Transverse colon (tissue), 4 donors: ENCODE results near the gene HTR2C. TPM values are rescaled to one million over a fixed set of nuclear protein-coding genes. Genes with fewer than 3 reads are reported as not detected.

ENCODE experiments used
- DNase-seq: peaks from one replicate; pipeline ENCODE4 v3.0.0-alpha.2; 2019
- H3K27ac ChIP-seq, 4 donors: fragments of 200-600 bp; sonication (generic); 2 replicates each; pipeline ENCODE4 v1.5.1; 2016 to 2018; ENCODE audit warnings: inconsistent platforms in 4 of 4
- H3K27me3 ChIP-seq: fragments of 200-600 bp; sonication (generic); 2 replicates; pipeline ENCODE4 v1.5.1; 2017; ENCODE audit warnings: inconsistent platforms
- H3K36me3 ChIP-seq, 4 donors: fragments of 200-600 bp; sonication (generic); 2 replicates each; pipeline ENCODE4 v1.5.1; 2017 to 2019; ENCODE audit warnings: inconsistent platforms in 4 of 4
- H3K4me1 ChIP-seq, 4 donors: fragments of 200-600 bp; sonication (generic); 2 replicates each; pipeline ENCODE4 v1.5.1; 2017 to 2020; ENCODE audit warnings: inconsistent platforms in 4 of 4
- H3K4me3 ChIP-seq, 4 donors: fragments of 200-600 bp; sonication (generic); 1 replicate in 1 of 4; 2 replicates in 3 of 4; pipeline versions ENCODE4 v1.5.1 to v1.6.1; 2017 to 2019; ENCODE audit warnings: inconsistent platforms in 4 of 4
- H3K9me3 ChIP-seq, 2 donors: fragments of 200-600 bp; sonication (generic); 2 replicates each; pipeline ENCODE4 v1.5.1; 2017 to 2019; ENCODE audit warnings: inconsistent platforms in 2 of 2
- CTCF ChIP-seq, 5 experiments: fragments of 200-600 bp in 3 of 5; fragments of 450-650 bp in 2 of 5; sonication (generic) in 3 of 5; IDR thresholded peaks; 1 replicate in 2 of 5; 2 replicates in 3 of 5; pipeline ENCODE4 v1.5.1; 2016 to 2017; ENCODE audit warnings: antibody characterized with exemption in 5 of 5, inconsistent platforms in 3 of 5, mild to moderate bottlenecking in 2 of 5, moderate library complexity in 1 of 5
- EP300 ChIP-seq: sonication (generic); formaldehyde crosslinking; IDR thresholded peaks from one replicate; pipeline ENCODE4 v1.6.1; 2017; ENCODE audit warnings: antibody characterized with exemption, low read depth
- POLR2A ChIP-seq: fragments of 450-650 bp; IDR thresholded peaks from one replicate; pipeline ENCODE4 v1.6.1; 2016; ENCODE audit warnings: antibody characterized with exemption, mild to moderate bottlenecking, moderate library complexity
- POLR2AphosphoS5 ChIP-seq, 3 donors: sonication (generic); formaldehyde crosslinking; IDR thresholded peaks; one replicate each; pipeline ENCODE4 v1.6.1; 2016; ENCODE audit warnings: antibody characterized with exemption in 3 of 3
- WGBS, 2 donors: methylation state at CpG; one replicate each; pipeline ENCODE4 v1.1.5; 2018; ENCODE audit warnings: low coverage in 1 of 2; 5-methylcytosine and 5-hydroxymethylcytosine counted together
- in situ Hi-C, 4 donors: fragments of 200-750 bp; cut with MboI; loops; one replicate each; pipeline versions ENCODE4 v1.15.0 to v1.15.1; 2017; ENCODE audit warnings: low sequenced_read_pairs in 3 of 4, low pct_ligation_motif_present in 1 of 4, low pct_unique_long_range_greater_than_20kb in 1 of 4
- intact Hi-C: fragments of 100-400 bp; cut with DNase I; formaldehyde crosslinking; loops from one replicate; pipeline ENCODE4 v1.15.1; 2023; ENCODE audit warnings: low total_unique reads
- total RNA-seq, 4 donors: library from RNA; depleted of rRNA; stranded (reverse); fragments of >200 nt; gene quantifications; one replicate each; pipeline ENCODE4 v1.1.0, GENCODE V29; 2016

HTR2C gene
- total RNA-seq, 4 donors from 2014 or later, result not detected

- Histone ChIP-seq H3K4me3 (no peak overlapping the region), H3K36me3 (no peaks in the 10 kb centered on the region), H3K9me3 (no peaks in the 10 kb centered on the region), H3K4me1 (no peaks in the 10 kb centered on the region), H3K27me3 (no peaks in the 10 kb centered on the region), H3K27ac (no peak overlapping the region)
- TF ChIP-seq CTCF (IDR thresholded peaks at IDR 0.05) (no peak), POLR2A (no peak), EP300 (no peak), POLR2AphosphoS5 (IDR thresholded peaks at IDR 0.05) (no peak)
- DNase-seq, result no peak
- 36% methylated on average over 6 of the region's 6 CpGs; no CpG with 5 or more reads in 1 of the 2 donors for WGBS, 2 donors
- intact Hi-C loops, result no loop called here
- in situ Hi-C loops, result no loop called here
Measured at GRCh38 chrX:114717921-114718320, 134.0 kb downstream of the HTR2C start.

- Histone ChIP-seq H3K4me1 (no peaks in the 10 kb centered on the region), H3K9me3 (no peaks in the 10 kb centered on the region), H3K36me3 (no peaks in the 10 kb centered on the region), H3K27me3 (no peaks in the 10 kb centered on the region), H3K27ac (no peak overlapping the region), H3K4me3 (no peak overlapping the region)
- WGBS, 2 donors, result 63 to 80% methylated on average over 1 of the region's 1 CpG
- no peak for TF ChIP-seq EP300
- TF ChIP-seq POLR2AphosphoS5 (IDR thresholded peaks at IDR 0.05), result no peak
- TF ChIP-seq CTCF (IDR thresholded peaks at IDR 0.05), result no peak
- TF ChIP-seq POLR2A, result no peak
- in situ Hi-C loops, result no loop called here
- intact Hi-C loops, result no loop called here
- no peak for DNase-seq
Measured at GRCh38 chrX:114766541-114766940, 182.7 kb downstream of the HTR2C start.

GRCh38 chrX:114774691-114775090 is 190.8 kb downstream of the HTR2C start:
- no peak for DNase-seq
- no peak for TF ChIP-seq CTCF (IDR thresholded peaks at IDR 0.05)
- no peak for TF ChIP-seq POLR2A
- TF ChIP-seq POLR2AphosphoS5 (IDR thresholded peaks at IDR 0.05), result no peak
- TF ChIP-seq EP300, result no peak
- intact Hi-C loops (loop anchor here (5.0 kb wide), 1 partner anchor 547 kb away; no protein-coding TSS in a partner anchor), in situ Hi-C loops (no loop called here)
- H3K27ac ChIP-seq, result no peak overlapping the region
- 71% methylated on average over 1 of the region's 1 CpG; no CpG with 5 or more reads in 1 of the 2 donors for WGBS, 2 donors
- H3K4me1 ChIP-seq, result no peaks in the 10 kb centered on the region
- no peaks in the 10 kb centered on the region for H3K27me3 ChIP-seq
- no peak overlapping the region for H3K4me3 ChIP-seq
- no peaks in the 10 kb centered on the region for H3K9me3 ChIP-seq
- H3K36me3 ChIP-seq, result no peaks in the 10 kb centered on the region

- intact Hi-C loops (no loop called here), in situ Hi-C loops (no loop called here)
Measured at GRCh38 chrX:114782925-114783324, 199.0 kb downstream of the HTR2C start.

More at GRCh38 chrX:114782925-114783324, 199.0 kb downstream of the HTR2C start:
- no peak for DNase-seq
- no peak overlapping the region for H3K27ac ChIP-seq
- H3K27me3 ChIP-seq, result no peaks in the 10 kb centered on the region
- no peaks in the 10 kb centered on the region for H3K36me3 ChIP-seq
- H3K9me3 ChIP-seq, result no peaks in the 10 kb centered on the region
- TF ChIP-seq POLR2A (no peak), CTCF (IDR thresholded peaks at IDR 0.05) (no peak), EP300 (no peak)
- H3K4me1 ChIP-seq, result no peaks in the 10 kb centered on the region
- no peak overlapping the region for H3K4me3 ChIP-seq
- whole genome bisulfite sequencing, 2 donors, result 30 to 45% methylated on average over 1 of the region's 1 CpG
